HG03460 (cell line): Measurements from ENCODE around the gene RNF180.
"Not testable (repeated sequence)": the region's sequence is repeated elsewhere in the genome, so short reads cannot be mapped to it uniquely, and the experiment has no call there.

Experiments used
- ATAC-seq: cut with Tn5 transposase; IDR thresholded peaks from one replicate; pipeline ENCODE4 v1.9.1; 2021; ENCODE audit not compliant: unreplicated experiment

Gene RNF180

DNA sequence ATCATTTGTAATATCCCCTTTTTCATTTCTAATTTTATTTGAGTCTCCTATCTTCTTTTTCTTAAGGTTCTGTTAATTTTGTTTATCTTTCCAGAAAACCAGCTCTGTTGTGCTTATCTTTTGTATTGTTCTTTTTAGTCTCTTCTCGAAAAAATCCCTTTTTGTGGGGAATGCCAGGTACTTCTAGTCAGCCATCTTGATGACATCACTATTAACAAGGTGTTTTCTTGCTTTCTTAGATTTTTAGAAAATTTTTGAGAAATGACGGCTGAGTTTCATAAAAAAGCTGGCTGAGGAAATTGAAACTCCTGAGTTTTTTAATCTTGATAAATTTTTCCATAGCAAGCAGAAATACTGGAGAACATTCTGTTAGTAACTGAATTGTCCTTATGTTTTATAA, 10.7 kb downstream of the RNF180 start:
- no peak for ATAC-seq

DNA sequence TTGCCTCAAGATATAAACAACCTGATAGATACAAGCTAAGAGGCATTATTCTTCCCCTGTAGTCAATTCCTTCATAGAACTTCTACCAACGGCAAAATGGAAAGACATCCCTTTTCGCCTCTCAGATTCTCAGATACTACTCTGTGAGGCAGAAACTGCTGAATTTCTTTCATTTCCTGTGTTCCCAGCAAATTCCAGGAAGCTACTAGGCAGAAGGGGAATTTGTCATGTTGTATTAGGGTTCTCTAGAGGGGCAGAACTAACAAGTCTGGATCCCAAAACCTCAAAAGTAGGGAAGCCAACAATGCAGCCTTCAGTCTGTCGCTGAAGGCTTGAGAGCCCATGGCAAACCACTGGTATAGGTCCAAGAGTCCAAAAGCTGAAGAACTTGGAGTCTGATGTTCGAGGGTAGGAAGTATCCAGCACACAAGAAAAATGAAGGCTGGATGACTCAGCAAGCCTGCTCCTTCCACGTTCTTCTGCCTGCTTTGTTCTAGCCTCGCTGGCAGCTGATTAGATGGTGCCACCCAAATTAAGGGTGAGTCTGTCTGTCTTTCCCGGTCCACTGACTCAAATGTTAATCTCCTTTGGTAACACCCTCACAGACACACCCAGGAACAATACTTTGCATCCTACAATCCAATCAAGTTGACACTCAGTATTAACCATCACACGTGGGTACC, 15.2 kb downstream of the RNF180 start:
- no peak for ATAC-seq

DNA sequence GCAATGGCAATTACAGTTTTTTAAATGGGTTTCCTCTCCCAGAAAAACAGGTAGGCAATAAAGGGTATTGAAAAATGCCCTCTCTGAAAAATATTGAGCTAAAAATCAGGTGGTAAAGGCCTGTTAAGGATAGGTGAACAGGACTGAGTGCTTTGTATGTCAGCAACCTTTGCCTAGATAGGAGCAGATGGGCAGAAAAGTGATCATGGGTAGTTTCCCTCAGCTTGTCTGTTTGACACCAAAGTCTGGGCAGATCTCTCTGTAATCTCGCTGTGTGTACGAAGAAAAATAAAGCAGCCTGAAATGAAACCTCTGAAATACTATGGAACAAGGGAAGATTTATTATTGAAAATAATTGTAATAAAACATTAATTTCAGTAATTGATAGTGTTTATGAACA, 15.8 kb downstream of the RNF180 start:
- no peak for ATAC-seq

DNA sequence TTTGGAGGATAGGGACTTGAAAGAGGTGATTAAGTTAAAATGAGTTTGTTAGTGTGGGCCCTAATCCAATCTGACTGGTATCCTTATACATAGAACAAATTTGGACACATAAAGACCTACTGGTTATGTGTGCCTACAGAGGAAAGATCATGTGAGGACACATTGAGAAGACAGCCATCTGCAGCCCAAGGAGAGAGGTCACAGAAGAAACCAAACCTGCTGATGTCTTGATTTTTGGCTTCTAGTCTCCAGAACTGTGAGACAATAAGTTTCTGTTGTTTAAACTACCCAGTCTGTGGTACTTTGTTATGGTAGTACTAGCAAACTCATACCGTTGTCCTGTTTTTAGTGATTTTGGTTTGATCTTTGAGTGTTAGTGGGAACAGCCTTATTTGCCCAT, 18.3 kb downstream of the RNF180 start:
- no peak for ATAC-seq

DNA sequence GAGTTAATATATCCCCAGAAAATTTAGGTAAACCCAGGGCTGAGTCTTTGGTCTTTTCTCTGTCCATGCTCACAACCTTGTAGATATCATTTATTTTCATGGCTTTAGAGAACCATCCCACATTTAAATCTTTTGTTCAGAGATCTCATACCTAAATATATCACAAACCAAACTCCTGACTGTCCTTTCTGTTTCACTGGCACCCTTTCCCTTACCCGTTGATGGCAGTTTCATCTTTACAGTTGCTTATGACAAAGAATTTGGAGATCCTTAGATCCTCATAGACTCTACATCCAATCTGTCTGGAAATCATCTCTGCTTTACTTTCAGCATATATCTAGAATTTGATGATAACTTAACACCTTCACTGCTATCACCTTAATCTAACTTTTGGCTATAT, 19.2 kb downstream of the RNF180 start:
- no peak for ATAC-seq

DNA sequence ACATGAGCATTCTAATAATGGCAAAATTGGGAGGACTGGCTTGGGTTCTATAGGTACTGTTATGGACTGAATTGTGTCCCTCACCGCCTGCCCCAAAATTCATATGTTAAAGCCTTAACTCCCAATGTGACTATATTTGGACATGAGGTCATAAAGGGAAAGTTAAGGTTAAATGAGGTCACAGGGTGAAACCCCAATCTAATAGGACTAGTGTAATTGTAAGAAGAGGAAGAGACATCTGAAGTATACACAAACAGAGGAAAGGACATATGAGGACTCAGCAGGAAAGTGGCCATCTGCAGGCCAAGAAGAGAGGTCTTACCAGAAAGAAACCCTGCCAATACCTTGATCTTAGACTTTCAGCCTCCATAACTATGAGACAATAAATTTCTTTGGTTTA, 23.1 kb downstream of the RNF180 start:
- ATAC-seq = no peak

DNA sequence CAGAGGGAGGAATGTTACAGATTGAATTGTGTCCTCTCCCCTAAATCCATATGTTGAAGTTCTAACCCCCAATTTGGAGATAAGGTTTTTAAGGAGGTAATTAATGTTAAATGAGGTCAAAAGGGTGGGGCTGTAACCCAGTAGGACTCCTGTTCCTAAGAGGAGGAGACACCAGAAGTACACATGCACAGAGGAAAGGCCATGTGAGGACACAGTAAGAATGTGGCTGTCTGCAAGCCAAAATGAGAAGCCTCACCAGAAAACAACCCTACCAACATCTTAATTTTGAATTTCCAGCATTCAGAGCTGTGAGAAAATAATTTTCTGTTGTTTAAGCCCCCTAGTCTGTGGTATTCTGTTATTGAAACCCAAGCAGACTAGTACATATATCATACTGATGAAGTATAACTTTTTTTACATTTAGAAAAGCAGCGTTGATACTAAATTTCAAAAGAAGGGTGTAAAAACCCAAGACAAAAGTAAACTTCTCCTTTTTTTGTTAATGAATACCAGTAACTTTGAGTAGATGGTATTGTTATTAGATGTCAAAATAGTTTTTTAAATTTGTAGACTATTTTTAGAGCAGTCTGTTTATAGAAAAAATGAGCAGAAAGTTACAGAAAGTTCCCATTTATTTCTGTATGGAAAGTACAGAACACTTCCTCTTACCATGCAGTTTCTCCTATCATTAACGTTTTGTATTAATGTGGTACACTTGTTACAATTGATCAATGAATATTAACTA, 25.1 kb downstream of the RNF180 start:
- peak; percentile 50 for ATAC-seq

DNA sequence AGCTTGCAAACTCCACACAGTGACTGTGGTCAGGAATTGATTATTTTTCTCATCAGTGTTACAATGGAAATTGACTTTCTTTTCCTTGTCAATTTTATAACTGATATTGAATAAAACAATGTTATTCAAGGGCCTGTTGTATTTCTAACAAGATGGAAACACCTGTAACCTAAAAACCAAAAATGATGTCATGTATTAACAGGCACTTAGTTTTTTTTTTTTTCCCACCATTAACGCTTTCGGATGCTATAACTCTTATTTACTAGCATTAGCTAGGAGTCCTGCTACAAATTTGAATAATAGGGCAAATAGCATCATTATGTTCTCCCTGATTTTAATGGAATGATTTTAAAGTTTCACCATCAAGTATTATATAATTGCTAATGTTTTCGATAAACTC, 30.3 kb downstream of the RNF180 start:
- no peak for ATAC-seq

DNA sequence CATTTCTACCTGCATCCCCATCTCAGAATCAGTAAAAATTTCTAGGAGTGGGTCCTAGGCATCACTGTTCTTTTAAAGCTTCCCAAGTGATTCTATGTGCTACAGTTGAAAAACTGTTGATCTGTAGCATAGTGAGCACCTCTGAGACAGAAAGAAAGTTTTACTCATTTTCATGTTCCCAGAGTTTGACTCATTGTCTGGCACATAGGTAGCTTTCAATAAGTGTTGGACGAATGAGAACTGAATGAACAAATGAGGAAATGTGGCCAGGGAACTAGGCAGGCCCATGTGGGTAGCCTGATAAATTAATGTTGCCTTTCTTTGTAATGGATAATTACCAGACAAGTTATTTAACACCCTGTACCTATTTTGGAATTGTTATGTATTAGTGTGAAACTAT, 33.8 kb downstream of the RNF180 start:
- ATAC-seq = no peak

DNA sequence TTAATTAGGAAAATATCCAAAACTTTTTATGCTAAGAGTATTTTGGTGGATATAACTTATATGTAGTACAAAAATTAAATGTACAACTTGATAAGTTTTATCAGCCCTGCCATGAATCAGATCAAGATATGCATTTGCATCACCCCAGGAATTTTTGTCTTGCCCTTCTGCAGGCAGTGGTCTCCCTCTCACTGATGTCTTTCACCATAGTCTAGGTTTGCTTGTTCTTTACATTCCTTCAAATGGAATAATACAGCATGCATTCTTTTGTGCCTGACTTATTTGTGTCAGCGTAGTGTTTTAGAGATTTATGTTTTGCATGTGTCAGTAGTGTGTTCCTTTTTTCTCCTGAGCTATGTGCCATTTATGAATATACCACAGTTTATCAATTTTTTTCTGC, 36.4 kb downstream of the RNF180 start:
- no peak for ATAC-seq

DNA sequence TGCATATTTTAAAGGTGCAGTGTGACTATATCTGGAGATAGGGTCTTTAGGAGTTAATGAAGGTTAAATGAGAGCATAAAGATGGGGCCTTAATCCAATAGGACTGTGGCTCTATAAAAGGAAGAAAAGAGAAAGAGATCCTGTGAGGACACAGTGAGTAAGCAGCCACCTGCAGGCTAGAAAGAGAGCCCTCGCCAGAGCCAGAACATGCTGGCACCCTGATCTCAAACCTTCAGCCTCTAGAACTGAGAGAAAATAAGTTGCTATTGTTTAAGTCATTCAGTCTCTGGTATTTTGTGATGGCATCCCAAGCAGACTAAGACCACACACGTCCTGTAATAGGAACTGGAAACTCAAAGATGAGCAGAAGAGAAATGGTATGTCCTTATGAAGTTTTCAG, 41.0 kb downstream of the RNF180 start:
- no peak for ATAC-seq

DNA sequence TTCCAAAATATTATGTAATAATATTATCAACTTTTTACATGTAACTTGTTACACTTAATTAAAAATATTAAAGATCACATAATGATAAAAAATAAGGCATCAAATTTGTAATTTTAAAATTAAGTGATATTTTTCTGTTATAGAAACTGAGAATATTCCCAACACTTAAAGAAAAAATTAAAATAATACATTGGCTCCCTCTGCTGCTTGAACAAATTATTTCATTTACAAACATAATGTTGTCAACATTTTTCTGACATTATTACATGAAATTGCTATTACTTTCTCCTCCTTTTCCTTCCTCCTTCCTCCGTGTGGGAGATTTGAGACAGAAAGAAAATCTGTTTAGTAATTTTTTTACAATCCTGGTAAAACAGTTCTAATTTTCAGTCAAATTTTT, 42.3 kb downstream of the RNF180 start:
- ATAC-seq = no peak

DNA sequence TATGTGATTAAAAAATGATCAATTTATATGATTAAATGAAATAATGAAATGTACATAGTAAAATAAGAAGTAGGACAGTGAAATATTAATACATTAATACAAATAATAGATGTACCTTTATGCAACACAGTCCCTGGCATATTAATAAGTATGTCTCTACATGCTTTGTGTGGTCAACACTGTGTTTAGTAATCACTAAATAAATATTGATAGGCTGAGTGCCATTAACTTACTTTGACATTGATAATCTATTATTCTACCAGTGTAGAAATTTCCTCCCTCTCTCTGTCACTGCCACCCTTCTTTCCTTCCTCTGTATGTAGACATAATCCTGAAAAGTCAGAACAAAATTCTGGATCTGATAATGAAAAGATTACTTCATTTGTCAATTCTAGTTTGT, 43.7 kb downstream of the RNF180 start:
- no peak for ATAC-seq

DNA sequence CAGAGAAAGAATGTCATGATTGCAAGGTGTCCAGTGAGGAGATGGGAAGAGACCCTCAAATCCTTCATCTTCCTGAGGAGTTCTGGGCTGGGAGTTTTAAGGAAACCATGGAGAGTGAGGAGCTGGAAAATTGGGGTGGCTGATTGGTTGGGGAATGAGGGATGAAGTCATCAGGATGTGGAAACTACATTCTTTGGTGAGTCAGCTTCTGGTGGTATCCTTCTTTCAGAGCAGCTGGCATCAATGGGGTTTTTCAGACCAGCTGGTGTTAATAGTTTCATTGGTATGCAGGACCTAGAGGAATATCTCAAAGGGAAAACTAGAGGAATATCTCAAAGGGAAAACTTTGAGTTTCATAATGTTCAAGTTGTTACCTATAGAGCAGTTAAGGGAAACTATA, 45.2 kb downstream of the RNF180 start:
- ATAC-seq = no peak

DNA sequence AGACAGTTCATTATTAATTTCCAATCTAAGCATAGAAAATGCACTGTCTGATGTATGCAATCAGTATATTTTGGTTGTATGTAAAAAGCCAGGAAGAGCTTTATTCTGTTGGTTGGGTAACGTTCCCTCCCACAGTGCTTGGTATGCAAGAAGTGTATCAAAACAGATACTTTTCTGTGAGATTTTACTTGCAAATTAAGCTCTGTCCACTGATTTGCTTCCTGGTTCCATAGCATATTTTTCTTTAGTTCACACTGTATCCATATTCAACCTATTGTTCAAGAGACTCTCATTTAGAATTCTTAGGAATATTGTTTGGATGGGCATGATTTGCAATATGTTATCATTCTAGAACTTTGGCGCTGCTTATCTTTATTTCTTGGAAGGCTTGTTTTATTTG, 47.4 kb downstream of the RNF180 start:
- ATAC-seq = no peak

DNA sequence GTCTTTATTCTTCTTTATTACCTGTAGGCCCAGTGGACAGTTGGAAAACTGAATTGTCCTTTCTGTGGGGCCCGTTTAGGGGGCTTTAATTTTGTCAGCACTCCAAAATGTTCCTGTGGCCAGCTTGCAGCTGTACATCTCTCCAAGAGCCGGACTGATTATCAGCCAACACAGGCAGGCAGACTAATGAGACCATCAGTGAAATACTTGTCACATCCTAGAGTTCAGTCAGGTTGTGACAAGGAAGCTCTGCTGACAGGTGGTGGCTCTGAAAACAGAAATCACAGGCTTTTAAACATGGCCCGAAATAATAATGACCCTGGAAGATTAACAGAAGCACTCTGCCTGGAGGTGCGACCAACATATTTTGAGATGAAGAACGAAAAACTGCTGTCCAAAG, 47.9 kb downstream of the RNF180 start:
- ATAC-seq = no peak

DNA sequence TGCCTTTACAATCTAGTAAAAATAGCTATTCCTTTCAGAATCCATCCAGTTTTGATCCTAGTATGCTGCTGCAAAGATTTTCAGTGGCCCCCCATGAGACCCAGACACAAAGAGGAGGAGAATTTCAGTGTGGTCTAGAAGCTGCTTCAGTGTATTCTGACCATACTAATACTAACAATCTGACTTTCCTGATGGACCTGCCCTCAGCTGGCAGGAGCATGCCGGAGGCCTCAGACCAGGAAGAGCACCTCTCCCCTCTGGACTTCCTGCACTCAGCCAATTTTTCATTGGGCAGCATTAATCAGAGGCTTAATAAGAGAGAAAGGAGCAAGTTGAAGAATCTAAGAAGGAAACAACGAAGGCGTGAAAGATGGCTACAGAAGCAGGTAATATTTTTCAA, 48.5 kb downstream of the RNF180 start:
- no peak for ATAC-seq

DNA sequence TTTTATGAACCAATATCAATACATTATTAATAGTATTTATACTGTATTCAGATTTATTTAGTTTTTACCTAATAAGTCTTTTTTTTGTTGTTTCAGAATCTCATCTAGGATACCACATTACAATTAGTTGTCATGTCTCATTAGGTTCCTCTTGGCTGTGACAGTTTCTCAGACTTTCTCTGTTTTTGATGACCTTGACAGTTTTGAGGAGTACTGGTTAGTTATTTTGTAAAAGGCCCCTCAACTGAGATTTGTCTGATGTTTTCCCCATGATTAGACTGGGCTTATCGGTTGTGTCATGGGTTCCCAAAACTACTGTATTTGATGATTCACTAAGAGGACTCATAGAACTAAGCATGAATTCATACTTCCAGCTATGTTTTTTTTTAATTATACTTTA, 56.3 kb downstream of the RNF180 start:
- ATAC-seq = no peak

DNA sequence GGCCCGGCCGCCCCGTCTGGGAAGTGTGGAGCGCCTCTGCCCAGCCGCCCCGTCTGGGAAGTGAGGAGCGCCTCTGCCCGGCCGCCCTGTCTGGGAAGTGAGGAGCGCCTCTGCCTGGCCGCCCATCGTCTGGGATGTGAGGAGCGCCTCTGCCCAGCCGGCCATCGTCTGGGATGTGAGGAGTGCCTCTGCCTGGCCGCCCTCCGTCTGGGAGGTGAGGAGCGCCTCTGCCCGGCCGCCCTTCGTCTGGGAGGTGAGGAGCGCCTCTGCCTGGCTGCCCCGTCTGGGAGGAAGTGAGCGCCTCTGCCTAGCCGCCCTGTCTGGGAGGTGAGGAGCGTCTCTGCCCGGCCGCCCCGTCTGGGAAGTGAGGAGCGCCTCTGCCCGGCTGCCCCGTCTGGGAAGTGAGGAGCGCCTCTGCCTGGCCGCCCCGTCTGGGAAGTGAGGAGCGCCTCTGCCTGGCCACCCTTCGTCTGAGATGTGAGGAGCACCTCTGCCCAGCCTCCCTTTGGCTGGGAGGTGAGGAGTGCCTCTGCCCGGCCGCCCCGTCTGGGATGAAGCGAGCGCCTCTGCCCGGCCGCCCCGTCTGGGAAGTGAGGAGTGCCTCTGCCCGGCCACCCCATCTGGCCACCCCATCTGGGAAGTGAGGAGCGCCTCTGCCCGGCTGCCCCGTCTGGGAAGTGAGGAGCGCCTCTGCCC, 59.8 kb downstream of the RNF180 start:
- not testable (repeated sequence) for ATAC-seq

DNA sequence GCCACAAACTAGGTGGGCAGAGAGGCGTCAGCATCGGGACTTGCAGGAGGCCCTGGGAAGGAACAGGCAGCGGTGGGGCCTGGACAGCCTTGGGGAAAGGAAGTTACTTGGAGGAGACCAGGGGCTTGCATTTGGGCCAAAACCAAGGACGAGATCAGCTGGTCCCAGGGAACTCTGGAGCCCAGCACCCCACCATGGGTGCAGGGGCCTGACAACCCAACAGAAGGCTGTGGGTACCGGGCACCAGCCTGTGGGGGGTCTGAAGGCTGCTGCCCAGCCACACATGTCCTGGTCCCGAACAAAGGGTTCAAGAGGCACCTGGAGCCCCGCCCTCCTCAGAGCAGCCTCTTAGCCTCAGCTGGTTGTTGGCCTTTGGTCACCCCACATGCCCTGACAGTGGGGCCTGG, 61.5 kb downstream of the RNF180 start:
- ATAC-seq = not testable (repeated sequence)

DNA sequence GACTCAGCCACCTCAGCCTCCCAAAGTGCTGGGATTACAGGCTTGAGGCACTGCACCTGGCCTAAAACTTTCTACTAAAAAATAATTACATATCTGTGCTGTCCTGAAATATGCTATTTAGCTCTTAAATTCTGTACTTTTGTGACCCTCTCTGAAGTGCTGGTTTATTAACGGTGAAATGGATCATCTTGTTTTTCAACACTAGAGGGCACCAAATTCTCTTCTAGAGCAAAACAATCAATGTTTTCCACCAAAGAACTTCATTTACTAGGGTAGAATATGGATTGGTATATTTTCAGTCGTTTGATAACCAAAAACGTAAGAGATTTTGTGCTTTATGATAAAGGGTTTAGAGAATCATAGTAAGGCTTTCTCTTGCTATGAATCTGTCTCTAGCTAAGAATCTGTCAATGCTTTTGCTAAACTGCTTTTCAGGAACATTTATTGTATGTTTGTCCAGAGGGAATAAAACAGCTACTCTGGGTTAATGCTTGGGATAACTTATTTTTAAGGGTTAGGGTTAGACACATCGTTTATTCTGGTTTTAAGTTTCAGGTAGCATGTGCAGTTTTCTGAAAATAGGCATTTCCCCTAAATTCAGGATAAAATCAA, 63.6 kb downstream of the RNF180 start:
- ATAC-seq = no peak

DNA sequence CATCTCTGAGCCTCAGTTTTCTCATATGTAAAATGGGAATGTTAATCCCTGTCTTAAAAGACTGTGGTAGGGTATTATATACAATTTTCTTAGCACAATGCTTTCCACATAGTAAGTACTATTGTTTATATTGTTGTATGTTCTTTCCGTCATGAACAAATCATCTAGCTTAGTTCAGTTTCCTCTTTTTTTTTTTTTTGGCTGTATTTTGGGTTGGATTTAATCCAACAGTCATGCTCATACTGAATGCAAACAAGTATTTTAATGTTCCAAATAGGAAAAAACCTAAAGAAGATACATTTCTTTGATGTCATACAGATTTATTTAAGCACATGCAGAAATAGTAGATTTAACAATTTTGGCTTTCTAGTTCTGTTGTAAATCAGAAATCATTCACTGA, 95.1 kb downstream of the RNF180 start:
- no peak for ATAC-seq
